Measurements from ENCODE around the gene TEAD4.
"Not testable (repeated sequence)": the region's sequence is repeated elsewhere in the genome, so short reads cannot be mapped to it uniquely, and the experiment has no call there.

The TEAD4 gene

GRCh38 chr12:3048540-3048939 lies 89.3 kb downstream of the TEAD4 start:
- H3K27ac ChIP-seq (ENCODE audit: low read depth, low read length), result no peak overlapping the region
- WGBS, result 98% methylated on average over 4 of the region's 4 CpGs
- H3K9me3 ChIP-seq (ENCODE audit: insufficient read depth, low read depth, low read length), result no peaks in the 10 kb centered on the region
- peaks cover 7% of the 10 kb centered on the region; the same call in 1 of the 2 replicates for H3K36me3 ChIP-seq (ENCODE audit: insufficient read depth, low read length)
- H3K27me3 ChIP-seq (ENCODE audit: insufficient read depth, low read length), result no peaks in the 10 kb centered on the region
- 0 out of 2 replicates have a peak, but pooled peaks cover 5% of the 10 kb centered on the region for H3K4me1 ChIP-seq (ENCODE audit: insufficient read depth, low read length)
- no peak overlapping the region for H3K4me3 ChIP-seq (ENCODE audit: low read length)
- H3K9ac ChIP-seq (ENCODE audit: low read depth, low read length), result no peak overlapping the region

GRCh38 chr12:3049176-3049575 lies 90.0 kb downstream of the TEAD4 start:
- Histone ChIP-seq H3K27me3 (ENCODE audit: insufficient read depth, low read length) (no peaks in the 10 kb centered on the region), H3K36me3 (ENCODE audit: insufficient read depth, low read length) (peaks cover 3% of the 10 kb centered on the region; the same call in 1 of the 2 replicates), H3K4me3 (ENCODE audit: low read length) (no peak overlapping the region), H3K9ac (ENCODE audit: low read depth, low read length) (no peak overlapping the region), H3K9me3 (ENCODE audit: insufficient read depth, low read depth, low read length) (no peaks in the 10 kb centered on the region), H3K4me1 (ENCODE audit: insufficient read depth, low read length) (0 out of 2 replicates have a peak, but pooled peaks cover 5% of the 10 kb centered on the region), H3K27ac (ENCODE audit: low read depth, low read length) (no peak overlapping the region)
- WGBS, result 93% methylated on average over 9 of the region's 9 CpGs

- Histone ChIP-seq H3K9me3 (ENCODE audit: insufficient read depth, low read depth, low read length) (no peaks in the 10 kb centered on the region), H3K4me1 (ENCODE audit: insufficient read depth, low read length) (0 out of 2 replicates have a peak, but pooled peaks cover 5% of the 10 kb centered on the region), H3K27ac (ENCODE audit: low read depth, low read length) (no peak overlapping the region), H3K36me3 (ENCODE audit: insufficient read depth, low read length) (0 out of 2 replicates have a peak, but pooled peaks cover 2% of the 10 kb centered on the region), H3K27me3 (ENCODE audit: insufficient read depth, low read length) (no peaks in the 10 kb centered on the region), H3K4me3 (ENCODE audit: low read length) (no peak overlapping the region), H3K9ac (ENCODE audit: low read depth, low read length) (no peak overlapping the region)
- WGBS, result 91% methylated on average over 11 of the region's 11 CpGs
Measured at GRCh38 chr12:3049611-3050249, 90.5 kb downstream of the TEAD4 start.

- Histone ChIP-seq H3K27me3 (ENCODE audit: insufficient read depth, low read length) (no peaks in the 10 kb centered on the region), H3K9ac (ENCODE audit: low read depth, low read length) (no peak overlapping the region), H3K27ac (ENCODE audit: low read depth, low read length) (no peak overlapping the region), H3K4me3 (ENCODE audit: low read length) (no peak overlapping the region), H3K4me1 (ENCODE audit: insufficient read depth, low read length) (peaks cover 8% of the 10 kb centered on the region; the same call in 1 of the 2 replicates), H3K9me3 (ENCODE audit: insufficient read depth, low read depth, low read length) (no peaks in the 10 kb centered on the region), H3K36me3 (ENCODE audit: insufficient read depth, low read length) (no peaks in the 10 kb centered on the region)
- WGBS, result 86% methylated on average over 7 of the region's 7 CpGs
Measured at GRCh38 chr12:3054374-3054773, 95.2 kb downstream of the TEAD4 start.

- no peaks in the 10 kb centered on the region for H3K9me3 ChIP-seq (ENCODE audit: insufficient read depth, low read depth, low read length)
- WGBS, result 78% methylated on average over 12 of the region's 12 CpGs
- no peak overlapping the region for H3K4me3 ChIP-seq (ENCODE audit: low read length)
- H3K27ac ChIP-seq (ENCODE audit: low read depth, low read length), result 0 out of 2 replicates have a peak overlapping the region, but pooled peaks have one; percentile 8
- no peak overlapping the region for H3K9ac ChIP-seq (ENCODE audit: low read depth, low read length)
- H3K27me3 ChIP-seq (ENCODE audit: insufficient read depth, low read length), result no peaks in the 10 kb centered on the region
- no peaks in the 10 kb centered on the region for H3K36me3 ChIP-seq (ENCODE audit: insufficient read depth, low read length)
- peaks cover 8% of the 10 kb centered on the region; the same call in 1 of the 2 replicates for H3K4me1 ChIP-seq (ENCODE audit: insufficient read depth, low read length)
Measured at GRCh38 chr12:3055026-3055703, 96.0 kb downstream of the TEAD4 start.

- Histone ChIP-seq H3K4me3 (ENCODE audit: low read length) (no peak overlapping the region), H3K9me3 (ENCODE audit: insufficient read depth, low read depth, low read length) (no peaks in the 10 kb centered on the region), H3K27ac (ENCODE audit: low read depth, low read length) (no peak overlapping the region), H3K4me1 (ENCODE audit: insufficient read depth, low read length) (peaks cover 8% of the 10 kb centered on the region; the same call in 1 of the 2 replicates), H3K9ac (ENCODE audit: low read depth, low read length) (no peak overlapping the region), H3K36me3 (ENCODE audit: insufficient read depth, low read length) (no peaks in the 10 kb centered on the region), H3K27me3 (ENCODE audit: insufficient read depth, low read length) (no peaks in the 10 kb centered on the region)
- 85% methylated on average over 8 of the region's 8 CpGs for WGBS
Measured at GRCh38 chr12:3055704-3056467, 96.7 kb downstream of the TEAD4 start.

- no peak overlapping the region for H3K4me3 ChIP-seq (ENCODE audit: low read length)
- no peaks in the 10 kb centered on the region for H3K27me3 ChIP-seq (ENCODE audit: insufficient read depth, low read length)
- no peak overlapping the region for H3K27ac ChIP-seq (ENCODE audit: low read depth, low read length)
- no peaks in the 10 kb centered on the region for H3K36me3 ChIP-seq (ENCODE audit: insufficient read depth, low read length)
- H3K9me3 ChIP-seq (ENCODE audit: insufficient read depth, low read depth, low read length), result peaks cover 9% of the 10 kb centered on the region
- H3K4me1 ChIP-seq (ENCODE audit: insufficient read depth, low read length), result peaks cover 16% of the 10 kb centered on the region
- WGBS, result 89% methylated on average over 5 of the region's 5 CpGs
- no peak overlapping the region for H3K9ac ChIP-seq (ENCODE audit: low read depth, low read length)
Measured at GRCh38 chr12:3061059-3061458, 101.9 kb downstream of the TEAD4 start.

GRCh38 chr12:3061501-3062215 lies 102.5 kb downstream of the TEAD4 start:
- peaks cover 9% of the 10 kb centered on the region for H3K9me3 ChIP-seq (ENCODE audit: insufficient read depth, low read depth, low read length)
- H3K27ac ChIP-seq (ENCODE audit: low read depth, low read length), result no peak overlapping the region
- 83% methylated on average over 3 of the region's 3 CpGs for whole genome bisulfite sequencing
- H3K9ac ChIP-seq (ENCODE audit: low read depth, low read length), result no peak overlapping the region
- H3K4me3 ChIP-seq (ENCODE audit: low read length), result no peak overlapping the region
- peaks cover 16% of the 10 kb centered on the region for H3K4me1 ChIP-seq (ENCODE audit: insufficient read depth, low read length)
- H3K36me3 ChIP-seq (ENCODE audit: insufficient read depth, low read length), result no peaks in the 10 kb centered on the region
- no peaks in the 10 kb centered on the region for H3K27me3 ChIP-seq (ENCODE audit: insufficient read depth, low read length)

GRCh38 chr12:3065300-3065699 lies 106.1 kb downstream of the TEAD4 start:
- WGBS, result 90% methylated on average over 2 of the region's 2 CpGs
- Histone ChIP-seq H3K4me3 (ENCODE audit: low read length) (no peak overlapping the region), H3K36me3 (ENCODE audit: insufficient read depth, low read length) (no peaks in the 10 kb centered on the region)

GRCh38 chr12:3065846-3066245 lies 106.6 kb downstream of the TEAD4 start:
- 95% methylated on average over 3 of the region's 3 CpGs for WGBS
- H3K4me1 ChIP-seq (ENCODE audit: insufficient read depth, low read length), result peaks cover 16% of the 10 kb centered on the region
- not testable (repeated sequence) for H3K9ac ChIP-seq (ENCODE audit: low read depth, low read length); H3K27me3 ChIP-seq (ENCODE audit: insufficient read depth, low read length); H3K36me3 ChIP-seq (ENCODE audit: insufficient read depth, low read length); H3K27ac ChIP-seq (ENCODE audit: low read depth, low read length); H3K9me3 ChIP-seq (ENCODE audit: insufficient read depth, low read depth, low read length); H3K4me3 ChIP-seq (ENCODE audit: low read length)

More at GRCh38 chr12:3065300-3065699, 106.1 kb downstream of the TEAD4 start:
- Histone ChIP-seq H3K9me3 (ENCODE audit: insufficient read depth, low read depth, low read length) (peaks cover 9% of the 10 kb centered on the region), H3K27me3 (ENCODE audit: insufficient read depth, low read length) (no peaks in the 10 kb centered on the region), H3K27ac (ENCODE audit: low read depth, low read length) (no peak overlapping the region), H3K4me1 (ENCODE audit: insufficient read depth, low read length) (peaks cover 16% of the 10 kb centered on the region), H3K9ac (ENCODE audit: low read depth, low read length) (no peak overlapping the region)
